Stomach (tissue), 9 donors: ENCODE results near the gene CALHM2. TPM values are rescaled to one million over a fixed set of nuclear protein-coding genes. Genes with fewer than 3 reads are reported as not detected.
"Not testable (repeated sequence)": the region's sequence is repeated elsewhere in the genome, so short reads cannot be mapped to it uniquely, and the experiment has no call there.

Source experiments
- DNase-seq, 2 donors: peaks; one replicate each; pipeline versions ENCODE4 v3.0.0 to v3.0.0-alpha.2; 2013 to 2019
- H3K27ac ChIP-seq, 5 donors: fragments of 200-600 bp in 4 of 5; sonication (generic) in 4 of 5; one replicate each; pipeline ENCODE4 v1.5.1; 2013 to 2019; ENCODE audit warnings: mild to moderate bottlenecking in 1 of 5, moderate library complexity in 1 of 5
- H3K27me3 ChIP-seq, 3 donors: fragments of 200-600 bp; sonication (generic); one replicate each; pipeline ENCODE4 v1.5.1; 2017 to 2019; ENCODE audit warnings: mixed run types in 1 of 3
- H3K36me3 ChIP-seq, 4 donors: fragments of 200-600 bp; sonication (generic); 1 replicate in 3 of 4; 2 replicates in 1 of 4; pipeline ENCODE4 v1.5.1; 2016 to 2019
- H3K4me1 ChIP-seq, 4 donors: fragments of 200-600 bp; sonication (generic); one replicate each; pipeline ENCODE4 v1.5.1; 2016 to 2019
- H3K4me3 ChIP-seq, 4 donors: fragments of 200-600 bp; sonication (generic) in 3 of 4; one replicate each; pipeline ENCODE4 v1.5.1; 2016 to 2019; ENCODE audit warnings: mild to moderate bottlenecking in 1 of 4
- H3K9me3 ChIP-seq, 4 donors: fragments of 200-600 bp; sonication (generic); one replicate each; pipeline ENCODE4 v1.5.1; 2016 to 2019
- EP300 ChIP-seq: sonication (generic); formaldehyde crosslinking; IDR thresholded peaks from one replicate; pipeline ENCODE4 v1.6.1; 2017; ENCODE audit warnings: antibody characterized with exemption
- POLR2A ChIP-seq, 4 donors: fragments of 450-650 bp; IDR thresholded peaks; one replicate each; pipeline ENCODE4 v1.6.1; 2016; ENCODE audit warnings: antibody characterized with exemption in 4 of 4, control low read depth in 2 of 4, mild to moderate bottlenecking in 1 of 4, moderate library complexity in 1 of 4
- POLR2AphosphoS5 ChIP-seq, 3 donors: sonication (generic); formaldehyde crosslinking; IDR thresholded peaks; one replicate each; pipeline ENCODE4 v1.6.1; 2016; ENCODE audit warnings: antibody characterized with exemption in 3 of 3
- WGBS, 5 donors: extraction: QIAGEN DNeasy Blood & Tissue Kit in 3 of 5; methylation state at CpG; one replicate each; pipeline versions ENCODE4 v1.1.5 to v1.1.7; 2013 to 2018; 5-methylcytosine and 5-hydroxymethylcytosine counted together
- intact Hi-C: fragments of 100-400 bp; cut with DNase I; formaldehyde crosslinking; loops from one replicate; pipeline ENCODE4 v1.15.1; 2023; ENCODE audit warnings: low total_unique reads
- polyA plus RNA-seq, 3 donors: library from polyadenylated mRNA; stranded (reverse); fragments of 200-250 nt; gene quantifications; one replicate each; pipeline ENCODE4 v1.2.3, GENCODE V29; 2013
- total RNA-seq, 5 donors: library from RNA; depleted of rRNA; stranded (reverse); fragments of >200 nt; gene quantifications; one replicate each; pipeline versions ENCODE4 v1.1.0 to v1.2.3, GENCODE V29; 2014 to 2016
- TF ChIP-seq, protein P1 (sequence below), 7 experiments: fragments of 450-650 bp in 4 of 7; fragments of 200-600 bp in 3 of 7; sonication (generic) in 3 of 7; IDR thresholded peaks; one replicate each; pipeline ENCODE4 v1.5.1; 2016 to 2019; ENCODE audit warnings: antibody characterized with exemption in 7 of 7, control low read depth in 2 of 7, mild to moderate bottlenecking in 1 of 7
- donor health status: healthy with polysubstance abuse.
- donor health status: Bipolar disorder and iron deficiency.
- donor health status: healthy.

CALHM2 gene
- total and polyA plus RNA-seq, 8 donors: 1.8 to 30.1 (median 9.5) TPM

DNA sequence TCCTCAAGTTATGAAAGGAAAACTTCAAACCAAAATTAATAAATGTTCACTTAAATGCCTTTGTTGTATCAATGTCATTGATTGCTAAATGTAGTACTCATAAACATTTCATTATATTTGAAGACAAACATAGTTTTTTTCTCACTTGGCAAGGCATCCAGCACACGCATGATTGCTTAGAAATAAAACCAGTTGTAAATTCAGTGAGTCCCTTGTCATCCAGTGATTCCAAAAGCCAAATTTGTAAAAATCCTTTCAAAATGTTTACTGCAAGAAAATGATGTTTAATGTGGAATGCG, 35.2 kb upstream of the CALHM2 start:
- Histone ChIP-seq H3K36me3 (no peaks in the 10 kb centered on the region), H3K27ac (no peak overlapping the region), H3K4me1 (peaks cover 0 to 10% (median 5%) of the 10 kb centered on the region in 4 donors), H3K4me3 (no peak overlapping the region), H3K9me3 (no peaks in the 10 kb centered on the region), H3K27me3 (peaks cover 0 to 2% (median 0%) of the 10 kb centered on the region in 3 donors)
- 68 to 89% (median 71%) methylated on average over 2 of the region's 2 CpGs for WGBS, 5 donors
- no peak for DNase-seq
- TF ChIP-seq POLR2AphosphoS5 (IDR thresholded peaks at IDR 0.05) (no peak), EP300 (no peak), POLR2A (IDR thresholded peaks at IDR 0.05) (no peak)
- intact Hi-C loops: no loop called here

DNA sequence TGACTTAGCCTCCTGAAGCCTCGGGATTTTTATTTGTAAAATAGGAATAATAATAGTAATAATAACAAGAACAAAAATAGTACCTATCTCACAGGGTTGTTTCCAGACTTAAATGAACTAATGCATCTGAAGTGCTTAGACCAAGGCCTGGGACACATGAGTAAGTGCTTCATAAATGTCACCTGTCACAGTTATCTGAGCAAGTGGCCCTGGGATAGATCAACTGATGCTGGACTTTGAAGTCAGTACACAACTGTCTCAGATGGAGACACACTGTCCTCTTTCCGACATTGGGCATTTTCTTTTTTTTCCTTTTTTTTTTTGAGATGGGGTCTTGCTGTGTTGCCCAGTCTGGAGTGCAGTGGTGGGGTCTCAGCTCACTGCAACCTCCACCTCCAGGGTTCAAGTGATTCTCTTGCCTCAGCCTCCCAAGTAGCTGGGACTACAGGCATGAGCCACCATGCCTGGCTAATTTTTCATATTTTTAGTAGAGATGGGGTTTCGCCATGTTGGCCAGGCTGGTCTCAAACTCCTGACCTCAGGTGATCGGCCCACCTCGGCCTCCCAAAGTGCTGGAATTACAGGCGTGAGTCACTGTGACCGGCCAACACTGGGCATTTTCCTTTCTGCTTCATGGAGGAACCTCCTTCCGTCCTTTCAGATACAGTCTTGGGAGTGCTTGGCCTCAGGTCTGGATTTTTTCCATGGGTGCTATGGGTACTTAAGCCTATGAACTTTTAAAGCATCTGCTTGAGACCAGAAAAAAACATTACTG, 34.7 kb upstream of the CALHM2 start:
- H3K9me3 ChIP-seq, DNase-seq, H3K27me3 ChIP-seq, H3K27ac ChIP-seq, H3K36me3 ChIP-seq, intact Hi-C loops, H3K4me3 ChIP-seq: not testable (repeated sequence)
- H3K4me1 ChIP-seq: peaks cover 0 to 10% (median 3%) of the 10 kb centered on the region in 4 donors
- WGBS, 5 donors: 76 to 92% (median 83%) methylated on average over 7 to 8 of the region's 8 CpGs

DNA sequence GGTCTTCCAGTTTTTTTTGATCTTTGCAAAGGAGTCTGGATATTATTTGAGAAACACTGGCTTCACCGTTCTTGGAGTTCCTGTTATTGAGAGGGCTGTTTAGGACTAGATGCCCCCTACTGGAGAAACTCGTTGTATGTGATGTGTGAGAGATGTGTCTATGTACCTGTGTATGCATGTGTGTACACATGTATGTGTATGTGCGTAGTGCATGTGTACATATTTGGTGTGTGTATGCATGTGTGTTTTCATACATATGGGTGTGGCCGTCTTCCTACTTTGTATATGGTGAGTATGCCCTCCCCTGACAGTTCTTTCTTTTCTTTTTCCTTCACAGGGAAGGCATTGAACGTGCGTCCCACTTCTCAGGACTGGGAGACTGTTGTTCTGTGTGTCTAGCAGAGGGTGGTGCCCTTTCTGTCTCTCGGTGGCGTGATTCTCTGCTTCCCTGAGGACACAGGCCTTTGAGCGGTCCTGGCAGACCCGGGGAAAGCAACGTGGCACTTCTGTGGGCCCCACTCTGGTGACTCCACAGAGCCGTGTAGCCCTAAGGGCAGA, 29.9 kb upstream of the CALHM2 start:
- Histone ChIP-seq H3K27me3 (peaks cover 0 to 6% (median 0%) of the 10 kb centered on the region in 3 donors), H3K4me1 (peaks cover 0 to 14% (median 5%) of the 10 kb centered on the region in 4 donors), H3K27ac (no peak overlapping the region), H3K4me3 (no peak overlapping the region), H3K9me3 (no peaks in the 10 kb centered on the region), H3K36me3 (no peaks in the 10 kb centered on the region)
- peak in 1 of 2 donors; percentile 83 for DNase-seq
- intact Hi-C loops: loop anchor here (5.0 kb wide), 1 partner anchor 65 kb away; no protein-coding TSS in a partner anchor
- no peak for TF ChIP-seq POLR2A (IDR thresholded peaks at IDR 0.05)
- TF ChIP-seq, protein P1, sequence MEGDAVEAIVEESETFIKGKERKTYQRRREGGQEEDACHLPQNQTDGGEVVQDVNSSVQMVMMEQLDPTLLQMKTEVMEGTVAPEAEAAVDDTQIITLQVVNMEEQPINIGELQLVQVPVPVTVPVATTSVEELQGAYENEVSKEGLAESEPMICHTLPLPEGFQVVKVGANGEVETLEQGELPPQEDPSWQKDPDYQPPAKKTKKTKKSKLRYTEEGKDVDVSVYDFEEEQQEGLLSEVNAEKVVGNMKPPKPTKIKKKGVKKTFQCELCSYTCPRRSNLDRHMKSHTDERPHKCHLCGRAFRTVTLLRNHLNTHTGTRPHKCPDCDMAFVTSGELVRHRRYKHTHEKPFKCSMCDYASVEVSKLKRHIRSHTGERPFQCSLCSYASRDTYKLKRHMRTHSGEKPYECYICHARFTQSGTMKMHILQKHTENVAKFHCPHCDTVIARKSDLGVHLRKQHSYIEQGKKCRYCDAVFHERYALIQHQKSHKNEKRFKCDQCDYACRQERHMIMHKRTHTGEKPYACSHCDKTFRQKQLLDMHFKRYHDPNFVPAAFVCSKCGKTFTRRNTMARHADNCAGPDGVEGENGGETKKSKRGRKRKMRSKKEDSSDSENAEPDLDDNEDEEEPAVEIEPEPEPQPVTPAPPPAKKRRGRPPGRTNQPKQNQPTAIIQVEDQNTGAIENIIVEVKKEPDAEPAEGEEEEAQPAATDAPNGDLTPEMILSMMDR (IDR thresholded peaks at IDR 0.05): peak in 5 of 7 experiments; percentile 18 to 61 (median 43)
- 45 to 57% (median 55%) methylated on average over 11 to 12 of the region's 12 CpGs for WGBS, 5 donors

DNA sequence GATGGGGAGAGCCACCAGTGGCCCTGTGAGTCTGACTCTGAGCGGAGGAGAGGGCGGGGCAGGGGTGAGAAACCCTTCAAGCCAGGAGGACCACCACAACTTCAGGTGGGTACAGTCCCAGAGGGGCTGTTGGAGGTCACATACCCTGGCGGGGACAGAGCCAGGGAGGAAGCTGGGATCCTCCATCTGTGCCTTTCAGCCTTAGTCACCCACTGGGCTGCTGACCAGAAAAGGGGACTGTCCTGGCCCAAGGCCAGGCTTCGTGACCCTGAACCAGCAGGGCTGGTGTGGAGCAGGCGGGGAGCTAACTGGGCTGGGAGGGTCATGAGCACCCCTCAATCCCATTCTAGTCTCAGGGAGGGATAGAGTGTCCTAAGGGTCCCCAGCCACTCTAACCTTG, 28.4 kb upstream of the CALHM2 start:
- no peaks in the 10 kb centered on the region for H3K36me3 ChIP-seq
- no peak overlapping the region for H3K4me3 ChIP-seq
- peaks cover 0 to 9% (median 2%) of the 10 kb centered on the region in 4 donors for H3K4me1 ChIP-seq
- 66 to 86% (median 71%) methylated on average over 3 to 5 of the region's 5 CpGs for WGBS, 5 donors
- intact Hi-C loops: loop anchor here (5.0 kb wide), 1 partner anchor 63 kb away; no protein-coding TSS in a partner anchor
- H3K9me3 ChIP-seq: no peaks in the 10 kb centered on the region
- H3K27ac ChIP-seq: no peak overlapping the region
- TF ChIP-seq POLR2A (IDR thresholded peaks at IDR 0.05) (no peak), EP300 (no peak), POLR2AphosphoS5 (IDR thresholded peaks at IDR 0.05) (no peak)
- TF ChIP-seq, protein P1 (IDR thresholded peaks at IDR 0.05): no peak
- no peak for DNase-seq
- H3K27me3 ChIP-seq: peaks cover 0 to 6% (median 0%) of the 10 kb centered on the region in 3 donors

DNA sequence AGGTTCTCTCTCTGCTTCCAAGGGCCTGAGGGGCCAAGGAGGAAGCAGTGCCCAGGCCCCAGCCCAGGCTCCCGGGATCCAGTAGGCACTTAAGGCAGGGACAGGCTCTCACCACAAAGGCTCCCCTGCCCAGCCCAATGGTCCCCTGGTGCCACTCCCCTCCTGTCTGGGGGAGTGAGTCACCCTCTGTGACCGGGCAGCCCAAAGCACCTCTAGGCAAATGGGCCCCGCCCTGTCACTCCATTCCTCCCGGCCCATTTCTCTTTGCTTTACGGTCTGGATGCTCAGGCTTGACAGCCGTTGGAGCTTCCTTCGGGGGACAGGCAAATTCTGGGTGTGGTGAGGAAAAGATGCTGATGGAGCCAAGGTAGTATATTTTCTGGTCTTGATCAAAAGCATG, 27.0 kb upstream of the CALHM2 start, which contains the start of gene CALHM3:
Gene CALHM3, minus strand, starts transcription at position 106 of the 400 bp plus-strand sequence. CDS start 208 bp downstream, outside the sequence.
- H3K27ac ChIP-seq: no peak within 1 kb of the TSS
- H3K4me1 ChIP-seq: peaks cover 0 to 8% (median 0%) of the 10 kb centered on the region in 4 donors
- no peaks in the 10 kb centered on the region for H3K36me3 ChIP-seq
- peaks cover 0 to 6% (median 0%) of the 10 kb centered on the region in 3 donors for H3K27me3 ChIP-seq
- peak; percentile 38 to 61 for DNase-seq
- intact Hi-C loops: no loop called here
- H3K4me3 ChIP-seq: no peak within 1 kb of the TSS
- TF ChIP-seq POLR2AphosphoS5 (IDR thresholded peaks at IDR 0.05): no peak
- TF ChIP-seq EP300: no peak
- TF ChIP-seq POLR2A (IDR thresholded peaks at IDR 0.05): no peak
- TF ChIP-seq, protein P1 (IDR thresholded peaks at IDR 0.05): no peak
- 35 to 59% (median 50%) methylated on average over 7 of the region's 7 CpGs for WGBS, 5 donors
- no peaks in the 10 kb centered on the region for H3K9me3 ChIP-seq
